ENCODE results near the gene GCNT2.
A peak's percentile ranks its signal among the peaks of the same experiment; 100 is the strongest.

GCNT2 gene

DNA sequence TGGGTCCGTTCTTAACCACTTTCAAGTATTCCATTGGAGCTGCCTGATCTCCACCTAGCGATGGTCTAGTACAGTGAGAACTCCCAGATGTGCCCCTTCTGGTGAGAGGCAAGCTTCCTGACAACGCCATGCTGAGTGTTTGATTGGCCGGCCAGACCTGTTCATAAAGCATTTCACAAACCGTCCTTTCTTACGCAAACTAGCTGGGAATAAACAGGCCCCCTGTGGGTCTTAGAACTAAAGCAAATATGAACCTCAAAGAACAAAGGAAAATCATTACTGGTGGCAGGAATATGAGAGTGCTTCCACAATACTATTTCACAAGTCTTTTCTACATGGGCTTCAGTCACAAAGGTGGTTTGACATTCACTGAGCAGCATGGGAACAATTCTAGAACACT, 15.6 kb upstream of the GCNT2 start:
- DNase-seq (ENCODE audit: insufficient read length, low spot score) = no peak
- no peak for TF ChIP-seq CTCF (IDR thresholded peaks at IDR 0.05; ENCODE audit: insufficient read depth, missing control alignments)
- no peak for FAIRE-seq

DNA sequence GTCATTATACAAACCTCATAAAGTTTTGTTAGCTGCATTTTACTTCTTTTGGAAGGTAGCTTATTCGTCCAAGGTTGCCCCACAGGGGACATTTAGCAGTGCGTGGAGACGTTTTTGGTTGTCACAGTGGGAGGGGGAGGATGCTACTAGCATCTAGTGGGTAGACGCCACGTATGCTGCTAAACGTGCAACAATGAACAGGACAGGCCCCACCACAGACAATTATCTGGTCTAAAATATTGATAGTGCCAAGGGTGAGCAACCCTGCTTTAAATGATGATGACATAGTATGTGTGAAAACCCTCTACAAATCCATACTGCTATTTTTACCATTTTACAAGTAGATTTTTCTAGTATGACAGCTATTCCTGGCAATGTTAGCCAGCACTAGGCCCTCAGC, 13.9 kb upstream of the GCNT2 start:
- DNase-seq (ENCODE audit: insufficient read length, low spot score) (no peak), FAIRE-seq (no peak)
- TF ChIP-seq CTCF (IDR thresholded peaks at IDR 0.05; ENCODE audit: insufficient read depth, missing control alignments) = no peak

DNA sequence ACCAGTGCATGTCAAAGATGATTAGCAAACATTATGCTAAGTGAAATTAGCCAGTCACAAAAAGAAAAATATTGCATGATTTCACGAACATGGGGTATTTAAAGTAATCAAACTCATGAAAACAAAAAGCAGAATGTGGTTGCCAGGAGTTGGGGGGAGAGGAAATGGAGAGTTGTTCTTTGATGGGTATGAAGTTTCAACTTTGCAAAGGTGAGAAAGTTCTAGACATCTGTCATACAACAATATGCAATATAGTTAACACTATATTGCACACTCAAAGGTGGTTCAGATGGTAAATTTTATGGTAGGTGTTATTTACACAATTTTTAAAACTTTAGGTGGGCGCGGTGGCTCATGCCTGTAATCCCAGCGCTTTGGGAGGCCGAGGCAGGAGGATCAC, 13.4 kb upstream of the GCNT2 start:
- FAIRE-seq = no peak
- no peak for DNase-seq (ENCODE audit: insufficient read length, low spot score)
- no peak for TF ChIP-seq CTCF (IDR thresholded peaks at IDR 0.05; ENCODE audit: insufficient read depth, missing control alignments)

DNA sequence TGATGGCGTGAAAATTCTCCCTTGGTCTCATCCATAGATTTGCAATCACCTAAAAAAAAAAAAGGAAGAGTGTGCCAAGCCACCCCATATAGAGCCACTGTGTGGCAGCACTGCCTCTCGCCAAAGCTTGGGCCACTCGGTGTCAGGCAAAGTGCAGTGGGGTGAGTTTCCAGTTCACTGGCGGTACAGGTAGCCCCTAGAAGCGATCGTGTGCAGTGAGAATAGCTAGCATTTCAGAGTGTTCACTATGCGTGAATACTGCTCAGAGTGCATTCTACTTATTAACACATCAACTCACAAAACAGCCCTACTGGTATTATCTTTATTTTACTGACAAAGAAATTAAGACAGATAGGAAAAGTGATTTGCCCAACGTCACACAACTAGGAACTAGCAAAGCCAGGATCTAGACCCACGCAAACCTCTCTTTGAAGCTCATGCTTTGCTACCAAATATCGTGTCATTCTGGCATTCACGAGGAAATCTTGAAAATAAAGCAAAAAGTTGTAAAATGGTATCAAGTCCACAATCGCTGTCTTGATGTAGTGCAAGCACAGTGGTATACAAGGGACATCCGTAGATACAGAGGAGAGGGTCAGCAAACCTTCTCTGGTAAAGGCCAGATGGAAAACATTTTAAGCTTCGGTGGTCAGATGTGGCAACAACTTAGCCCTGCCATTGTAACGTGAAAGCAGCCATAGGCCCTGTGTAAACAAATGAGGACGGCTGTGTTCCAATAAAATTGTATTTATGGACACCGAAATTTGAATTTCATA, 10.4 kb upstream of the GCNT2 start:
- no peak for DNase-seq (ENCODE audit: insufficient read length, low spot score)
- TF ChIP-seq CTCF (IDR thresholded peaks at IDR 0.05; ENCODE audit: insufficient read depth, missing control alignments) = peak; percentile 45
- no peak for FAIRE-seq

GRCh38 chr6:10511477-10511876, 9.7 kb upstream of the GCNT2 start:
- no peak for TF ChIP-seq CTCF (IDR thresholded peaks at IDR 0.05; ENCODE audit: insufficient read depth, missing control alignments)
- no peak for FAIRE-seq
- no peak for DNase-seq (ENCODE audit: insufficient read length, low spot score)

GRCh38 chr6:10513544-10513943, 7.6 kb upstream of the GCNT2 start:
- no peak for TF ChIP-seq CTCF (IDR thresholded peaks at IDR 0.05; ENCODE audit: insufficient read depth, missing control alignments)
- no peak for FAIRE-seq
- no peak for DNase-seq (ENCODE audit: insufficient read length, low spot score)

GRCh38 chr6:10514049-10514780, 6.9 kb upstream of the GCNT2 start:
- no peak for TF ChIP-seq CTCF (IDR thresholded peaks at IDR 0.05; ENCODE audit: insufficient read depth, missing control alignments)
- DNase-seq (ENCODE audit: insufficient read length, low spot score) (no peak), FAIRE-seq (no peak)

All from D721Med (cell line).